ENCODE data around the gene KCNMA1.

The KCNMA1 gene

GRCh38 chr10:76925636-76926405 is 711.8 kb downstream of the KCNMA1 start:
- no peak overlapping the region for H3K4me3 ChIP-seq (ENCODE audit: low read length in 2 of 2)
- no peak overlapping the region for H3K27ac ChIP-seq (ENCODE audit: low read depth in 2 of 2, low read length in 2 of 2)
- H3K4me1 ChIP-seq (ENCODE audit: control insufficient read depth in 2 of 2, insufficient read depth in 2 of 2, low read length in 2 of 2) = no peaks in the 10 kb centered on the region
- H3K36me3 ChIP-seq (ENCODE audit: control insufficient read depth in 2 of 2, insufficient read depth in 2 of 2, low read length in 2 of 2) = no peaks in the 10 kb centered on the region
- H3K27me3 ChIP-seq (ENCODE audit: control insufficient read depth in 2 of 2, insufficient read depth in 2 of 2, low read length in 2 of 2) = no peaks in the 10 kb centered on the region
- no peaks in the 10 kb centered on the region for H3K9me3 ChIP-seq (ENCODE audit: control insufficient read depth in 2 of 2, low read length in 2 of 2)
- H3K9ac ChIP-seq (ENCODE audit: low read depth in 1 of 2, low read length in 2 of 2) = no peak overlapping the region

GRCh38 chr10:76922666-76923065 is 714.9 kb downstream of the KCNMA1 start:
- Histone ChIP-seq H3K27me3 (ENCODE audit: control insufficient read depth in 2 of 2, insufficient read depth in 2 of 2, low read length in 2 of 2) (no peaks in the 10 kb centered on the region), H3K4me1 (ENCODE audit: control insufficient read depth in 2 of 2, insufficient read depth in 2 of 2, low read length in 2 of 2) (no peaks in the 10 kb centered on the region)

GRCh38 chr10:76921383-76922010 is 716.1 kb downstream of the KCNMA1 start:
- Histone ChIP-seq H3K4me1 (ENCODE audit: control insufficient read depth in 2 of 2, insufficient read depth in 2 of 2, low read length in 2 of 2) (no peaks in the 10 kb centered on the region), H3K27ac (ENCODE audit: low read depth in 2 of 2, low read length in 2 of 2) (no peak overlapping the region), H3K27me3 (ENCODE audit: control insufficient read depth in 2 of 2, insufficient read depth in 2 of 2, low read length in 2 of 2) (no peaks in the 10 kb centered on the region), H3K36me3 (ENCODE audit: control insufficient read depth in 2 of 2, insufficient read depth in 2 of 2, low read length in 2 of 2) (no peaks in the 10 kb centered on the region), H3K9me3 (ENCODE audit: control insufficient read depth in 2 of 2, low read length in 2 of 2) (no peaks in the 10 kb centered on the region), H3K4me3 (ENCODE audit: low read length in 2 of 2) (no peak overlapping the region), H3K9ac (ENCODE audit: low read depth in 1 of 2, low read length in 2 of 2) (no peak overlapping the region)

More at GRCh38 chr10:76922666-76923065, 714.9 kb downstream of the KCNMA1 start:
- no peak overlapping the region for H3K27ac ChIP-seq (ENCODE audit: low read depth in 2 of 2, low read length in 2 of 2)
- no peaks in the 10 kb centered on the region for H3K36me3 ChIP-seq (ENCODE audit: control insufficient read depth in 2 of 2, insufficient read depth in 2 of 2, low read length in 2 of 2)
- no peaks in the 10 kb centered on the region for H3K9me3 ChIP-seq (ENCODE audit: control insufficient read depth in 2 of 2, low read length in 2 of 2)
- no peak overlapping the region for H3K9ac ChIP-seq (ENCODE audit: low read depth in 1 of 2, low read length in 2 of 2)
- no peak overlapping the region for H3K4me3 ChIP-seq (ENCODE audit: low read length in 2 of 2)

- H3K4me3 ChIP-seq (ENCODE audit: low read length in 2 of 2) = no peak overlapping the region
- H3K4me1 ChIP-seq (ENCODE audit: control insufficient read depth in 2 of 2, insufficient read depth in 2 of 2, low read length in 2 of 2) = no peaks in the 10 kb centered on the region
- H3K27ac ChIP-seq (ENCODE audit: low read depth in 2 of 2, low read length in 2 of 2) = no peak overlapping the region
Measured at GRCh38 chr10:76920581-76920980, 717.0 kb downstream of the KCNMA1 start.

GRCh38 chr10:76918106-76918505 is 719.5 kb downstream of the KCNMA1 start:
- Histone ChIP-seq H3K4me3 (ENCODE audit: low read length in 2 of 2) (no peak overlapping the region), H3K9me3 (ENCODE audit: control insufficient read depth in 2 of 2, low read length in 2 of 2) (no peaks in the 10 kb centered on the region), H3K27me3 (ENCODE audit: control insufficient read depth in 2 of 2, insufficient read depth in 2 of 2, low read length in 2 of 2) (no peaks in the 10 kb centered on the region), H3K4me1 (ENCODE audit: control insufficient read depth in 2 of 2, insufficient read depth in 2 of 2, low read length in 2 of 2) (no peaks in the 10 kb centered on the region), H3K27ac (ENCODE audit: low read depth in 2 of 2, low read length in 2 of 2) (no peak overlapping the region), H3K36me3 (ENCODE audit: control insufficient read depth in 2 of 2, insufficient read depth in 2 of 2, low read length in 2 of 2) (no peaks in the 10 kb centered on the region), H3K9ac (ENCODE audit: low read depth in 1 of 2, low read length in 2 of 2) (no peak overlapping the region)

More at GRCh38 chr10:76920581-76920980, 717.0 kb downstream of the KCNMA1 start:
- Histone ChIP-seq H3K9me3 (ENCODE audit: control insufficient read depth in 2 of 2, low read length in 2 of 2) (no peaks in the 10 kb centered on the region), H3K9ac (ENCODE audit: low read depth in 1 of 2, low read length in 2 of 2) (no peak overlapping the region), H3K36me3 (ENCODE audit: control insufficient read depth in 2 of 2, insufficient read depth in 2 of 2, low read length in 2 of 2) (no peaks in the 10 kb centered on the region), H3K27me3 (ENCODE audit: control insufficient read depth in 2 of 2, insufficient read depth in 2 of 2, low read length in 2 of 2) (no peaks in the 10 kb centered on the region)

GRCh38 chr10:76917071-76917470 is 720.5 kb downstream of the KCNMA1 start:
- Histone ChIP-seq H3K9ac (ENCODE audit: low read depth in 1 of 2, low read length in 2 of 2) (no peak overlapping the region), H3K4me1 (ENCODE audit: control insufficient read depth in 2 of 2, insufficient read depth in 2 of 2, low read length in 2 of 2) (no peaks in the 10 kb centered on the region), H3K27me3 (ENCODE audit: control insufficient read depth in 2 of 2, insufficient read depth in 2 of 2, low read length in 2 of 2) (no peaks in the 10 kb centered on the region), H3K9me3 (ENCODE audit: control insufficient read depth in 2 of 2, low read length in 2 of 2) (no peaks in the 10 kb centered on the region), H3K27ac (ENCODE audit: low read depth in 2 of 2, low read length in 2 of 2) (no peak overlapping the region), H3K4me3 (ENCODE audit: low read length in 2 of 2) (no peak overlapping the region), H3K36me3 (ENCODE audit: control insufficient read depth in 2 of 2, insufficient read depth in 2 of 2, low read length in 2 of 2) (no peaks in the 10 kb centered on the region)

- no peak overlapping the region for H3K9ac ChIP-seq (ENCODE audit: low read depth in 1 of 2, low read length in 2 of 2)
- no peak overlapping the region for H3K27ac ChIP-seq (ENCODE audit: low read depth in 2 of 2, low read length in 2 of 2)
- no peaks in the 10 kb centered on the region for H3K4me1 ChIP-seq (ENCODE audit: control insufficient read depth in 2 of 2, insufficient read depth in 2 of 2, low read length in 2 of 2)
- H3K27me3 ChIP-seq (ENCODE audit: control insufficient read depth in 2 of 2, insufficient read depth in 2 of 2, low read length in 2 of 2) = no peaks in the 10 kb centered on the region
- no peaks in the 10 kb centered on the region for H3K9me3 ChIP-seq (ENCODE audit: control insufficient read depth in 2 of 2, low read length in 2 of 2)
- no peak overlapping the region for H3K4me3 ChIP-seq (ENCODE audit: low read length in 2 of 2)
- H3K36me3 ChIP-seq (ENCODE audit: control insufficient read depth in 2 of 2, insufficient read depth in 2 of 2, low read length in 2 of 2) = no peaks in the 10 kb centered on the region
Measured at GRCh38 chr10:76916536-76916935, 721.1 kb downstream of the KCNMA1 start.

GRCh38 chr10:76915316-76915715 is 722.3 kb downstream of the KCNMA1 start:
- no peaks in the 10 kb centered on the region for H3K36me3 ChIP-seq (ENCODE audit: control insufficient read depth in 2 of 2, insufficient read depth in 2 of 2, low read length in 2 of 2)
- no peak overlapping the region for H3K4me3 ChIP-seq (ENCODE audit: low read length in 2 of 2)
- no peaks in the 10 kb centered on the region for H3K9me3 ChIP-seq (ENCODE audit: control insufficient read depth in 2 of 2, low read length in 2 of 2)
- no peak overlapping the region for H3K27ac ChIP-seq (ENCODE audit: low read depth in 2 of 2, low read length in 2 of 2)
- H3K9ac ChIP-seq (ENCODE audit: low read depth in 1 of 2, low read length in 2 of 2) = no peak overlapping the region
- no peaks in the 10 kb centered on the region for H3K4me1 ChIP-seq (ENCODE audit: control insufficient read depth in 2 of 2, insufficient read depth in 2 of 2, low read length in 2 of 2)
- H3K27me3 ChIP-seq (ENCODE audit: control insufficient read depth in 2 of 2, insufficient read depth in 2 of 2, low read length in 2 of 2) = no peaks in the 10 kb centered on the region

- Histone ChIP-seq H3K27ac (ENCODE audit: low read depth in 2 of 2, low read length in 2 of 2) (no peak overlapping the region), H3K9me3 (ENCODE audit: control insufficient read depth in 2 of 2, low read length in 2 of 2) (no peaks in the 10 kb centered on the region), H3K36me3 (ENCODE audit: control insufficient read depth in 2 of 2, insufficient read depth in 2 of 2, low read length in 2 of 2) (no peaks in the 10 kb centered on the region), H3K27me3 (ENCODE audit: control insufficient read depth in 2 of 2, insufficient read depth in 2 of 2, low read length in 2 of 2) (no peaks in the 10 kb centered on the region), H3K4me1 (ENCODE audit: control insufficient read depth in 2 of 2, insufficient read depth in 2 of 2, low read length in 2 of 2) (no peaks in the 10 kb centered on the region), H3K4me3 (ENCODE audit: low read length in 2 of 2) (no peak overlapping the region), H3K9ac (ENCODE audit: low read depth in 1 of 2, low read length in 2 of 2) (no peak overlapping the region)
Measured at GRCh38 chr10:76911184-76911583, 726.4 kb downstream of the KCNMA1 start.

GRCh38 chr10:76910184-76910962 is 727.2 kb downstream of the KCNMA1 start:
- Histone ChIP-seq H3K27ac (ENCODE audit: low read depth in 2 of 2, low read length in 2 of 2) (no peak overlapping the region), H3K36me3 (ENCODE audit: control insufficient read depth in 2 of 2, insufficient read depth in 2 of 2, low read length in 2 of 2) (no peaks in the 10 kb centered on the region), H3K9ac (ENCODE audit: low read depth in 1 of 2, low read length in 2 of 2) (no peak overlapping the region), H3K27me3 (ENCODE audit: control insufficient read depth in 2 of 2, insufficient read depth in 2 of 2, low read length in 2 of 2) (no peaks in the 10 kb centered on the region), H3K4me1 (ENCODE audit: control insufficient read depth in 2 of 2, insufficient read depth in 2 of 2, low read length in 2 of 2) (no peaks in the 10 kb centered on the region), H3K4me3 (ENCODE audit: low read length in 2 of 2) (no peak overlapping the region), H3K9me3 (ENCODE audit: control insufficient read depth in 2 of 2, low read length in 2 of 2) (no peaks in the 10 kb centered on the region)
